Prostate gland (tissue), 2 donors: Measurements from ENCODE around the gene MOB3C.

ENCODE experiments used
- CTCF ChIP-seq, 4 experiments: fragments of 200-600 bp in 2 of 4; fragments of 450-650 bp in 2 of 4; sonication (generic) in 2 of 4; IDR thresholded peaks; 1 replicate in 3 of 4; 2 replicates in 1 of 4; pipeline ENCODE4 v1.5.1; 2016 to 2019; ENCODE audit warnings: antibody characterized with exemption in 4 of 4, mild to moderate bottlenecking in 2 of 4, moderate library complexity in 2 of 4
- POLR2AphosphoS5 ChIP-seq: sonication (generic); formaldehyde crosslinking; IDR thresholded peaks from one replicate; pipeline ENCODE4 v1.6.1; 2017; ENCODE audit warnings: antibody characterized with exemption

- TF ChIP-seq CTCF (IDR thresholded peaks at IDR 0.05) (no peak), POLR2AphosphoS5 (no peak)
Observed at GRCh38 chr1:46646331-46646730, 29.7 kb upstream of the MOB3C start.
